Measurements from ENCODE around the gene TRIM39. TPM values are rescaled to one million over a fixed set of nuclear protein-coding genes. Genes with fewer than 3 reads are reported as not detected.

TRIM39 gene
- total RNA-seq, 1 donor from 2014 or later = 21.6 TPM

DNA sequence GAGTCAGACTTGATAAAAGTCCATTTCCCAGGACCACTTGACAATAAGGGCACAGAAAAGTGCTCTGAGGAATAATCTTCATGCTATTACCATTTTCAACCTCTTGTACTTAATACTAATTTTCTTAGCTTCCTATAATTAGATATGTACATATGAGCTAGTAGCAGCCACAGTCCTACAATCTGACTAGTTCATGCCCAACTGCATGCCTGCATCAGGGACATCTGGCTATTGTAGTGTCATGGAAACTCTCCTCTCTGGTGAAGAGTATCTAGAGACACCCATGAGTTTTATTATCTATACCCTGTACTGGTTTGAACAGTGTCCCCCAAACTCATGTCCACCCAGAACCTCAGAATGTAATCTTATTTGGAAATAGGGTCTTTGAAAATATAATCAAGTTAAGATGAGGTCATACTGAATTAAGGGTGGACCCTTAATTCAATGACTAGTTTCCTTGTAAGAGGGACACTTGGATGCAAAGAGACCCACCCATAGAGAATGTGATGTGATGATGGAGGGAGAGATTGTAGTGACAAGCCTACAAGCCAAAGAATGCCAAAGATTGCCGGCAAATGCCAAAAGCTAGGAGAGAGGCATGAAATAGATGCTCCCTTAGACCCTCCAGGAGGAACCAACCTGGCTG lies 13.9 kb upstream of the TRIM39 start:
- Mint-ChIP-seq H3K4me3 (no peak overlapping the region), H3K27me3 (no peaks in the 10 kb centered on the region), H3K27ac (no peak overlapping the region), H3K4me1 (peaks cover 21% of the 10 kb centered on the region), H3K9me3 (no peaks in the 10 kb centered on the region), H3K36me3 (ENCODE audit: low read depth) (peaks cover 68% of the 10 kb centered on the region)
- ATAC-seq (ENCODE audit: low read depth) = no peak
- CTCF ChIA-PET = no interaction called here
- DNase-seq = no peak
- TF ChIP-seq, protein P1, sequence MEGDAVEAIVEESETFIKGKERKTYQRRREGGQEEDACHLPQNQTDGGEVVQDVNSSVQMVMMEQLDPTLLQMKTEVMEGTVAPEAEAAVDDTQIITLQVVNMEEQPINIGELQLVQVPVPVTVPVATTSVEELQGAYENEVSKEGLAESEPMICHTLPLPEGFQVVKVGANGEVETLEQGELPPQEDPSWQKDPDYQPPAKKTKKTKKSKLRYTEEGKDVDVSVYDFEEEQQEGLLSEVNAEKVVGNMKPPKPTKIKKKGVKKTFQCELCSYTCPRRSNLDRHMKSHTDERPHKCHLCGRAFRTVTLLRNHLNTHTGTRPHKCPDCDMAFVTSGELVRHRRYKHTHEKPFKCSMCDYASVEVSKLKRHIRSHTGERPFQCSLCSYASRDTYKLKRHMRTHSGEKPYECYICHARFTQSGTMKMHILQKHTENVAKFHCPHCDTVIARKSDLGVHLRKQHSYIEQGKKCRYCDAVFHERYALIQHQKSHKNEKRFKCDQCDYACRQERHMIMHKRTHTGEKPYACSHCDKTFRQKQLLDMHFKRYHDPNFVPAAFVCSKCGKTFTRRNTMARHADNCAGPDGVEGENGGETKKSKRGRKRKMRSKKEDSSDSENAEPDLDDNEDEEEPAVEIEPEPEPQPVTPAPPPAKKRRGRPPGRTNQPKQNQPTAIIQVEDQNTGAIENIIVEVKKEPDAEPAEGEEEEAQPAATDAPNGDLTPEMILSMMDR (IDR thresholded peaks at IDR 0.05) = no peak
- intact Hi-C loops (cut with micrococcal nuclease) = no loop called here
- POLR2A ChIA-PET = interaction anchor here (0.6 kb wide), 1 partner anchor 10 kb away, joined by 15 read pairs; no protein-coding TSS in a partner anchor

DNA sequence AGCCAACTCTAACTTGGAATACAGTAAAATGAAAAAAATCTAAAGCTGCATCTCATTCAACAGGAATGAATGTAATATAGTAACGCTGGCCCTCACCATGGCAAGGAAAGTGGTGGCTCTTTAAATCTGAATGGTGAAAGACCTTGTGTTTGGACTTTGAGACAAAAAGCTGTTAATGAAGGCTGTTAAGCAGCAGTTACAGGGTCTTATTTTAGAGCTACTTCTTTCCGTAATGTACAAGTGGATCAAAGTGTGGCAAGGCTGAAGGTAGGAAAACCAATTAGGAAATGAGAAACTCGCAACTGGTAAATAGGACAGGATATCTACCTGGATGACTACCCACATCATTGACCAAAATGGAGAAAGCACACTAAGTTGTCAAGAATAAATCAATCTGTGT lies 11.6 kb upstream of the TRIM39 start:
- no peak for DNase-seq
- intact Hi-C loops (cut with micrococcal nuclease) = no loop called here
- POLR2A ChIA-PET = no interaction called here
- H3K27ac Mint-ChIP-seq = no peak overlapping the region
- no peak overlapping the region for H3K4me3 Mint-ChIP-seq
- TF ChIP-seq, protein P1 (IDR thresholded peaks at IDR 0.05) = no peak
- H3K4me1 Mint-ChIP-seq = peaks cover 35% of the 10 kb centered on the region
- CTCF ChIA-PET = no interaction called here
- ATAC-seq (ENCODE audit: low read depth) = no peak
- H3K27me3 Mint-ChIP-seq = no peaks in the 10 kb centered on the region
- H3K9me3 Mint-ChIP-seq = no peaks in the 10 kb centered on the region
- H3K36me3 Mint-ChIP-seq (ENCODE audit: low read depth) = peaks cover 60% of the 10 kb centered on the region

DNA sequence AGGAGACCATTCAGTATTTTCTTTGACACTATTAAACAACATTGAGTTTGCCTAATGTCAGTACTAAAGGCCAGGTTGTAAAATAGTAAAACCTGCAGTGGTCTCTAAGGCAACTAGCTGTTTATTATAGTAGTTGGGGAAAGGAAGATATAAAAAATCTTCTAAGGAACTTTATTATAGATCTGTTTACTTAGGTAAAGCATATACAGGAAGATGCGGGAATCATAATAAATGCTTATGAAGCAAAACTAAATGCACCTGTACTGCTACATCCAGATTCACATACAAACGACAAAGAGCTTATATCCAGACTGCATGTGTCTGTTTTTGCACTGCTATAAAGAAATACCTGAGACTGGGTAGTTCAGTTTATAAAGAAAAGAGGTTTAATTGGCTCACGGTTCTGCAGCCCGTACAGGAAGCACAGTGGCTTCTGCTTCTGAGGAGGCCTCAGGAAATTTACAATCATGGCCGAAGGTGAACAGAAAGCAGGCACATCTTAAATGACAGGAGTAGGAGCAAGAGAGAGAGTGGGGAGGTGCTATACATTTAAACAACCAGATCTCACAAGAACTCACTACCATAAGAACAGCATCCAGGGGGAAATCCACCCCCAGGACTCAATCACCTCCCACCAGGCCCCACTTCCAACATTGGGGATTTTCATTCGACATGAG lies 8.7 kb upstream of the TRIM39 start:
- Mint-ChIP-seq H3K9me3 (no peaks in the 10 kb centered on the region), H3K4me1 (peaks cover 51% of the 10 kb centered on the region), H3K27me3 (no peaks in the 10 kb centered on the region), H3K4me3 (no peak overlapping the region), H3K36me3 (ENCODE audit: low read depth) (peaks cover 53% of the 10 kb centered on the region), H3K27ac (no peak overlapping the region)
- ChIA-PET CTCF (no interaction called here), POLR2A (interaction anchor here (1.6 to 2.3 kb wide), 2 partner anchors 8 to 105 kb away, joined by 3 to 11 read pairs; partner anchors contain the start of genes TRIM26 and TRIM39)
- DNase-seq = no peak
- intact Hi-C loops (cut with micrococcal nuclease) = no loop called here
- TF ChIP-seq, protein P1 (IDR thresholded peaks at IDR 0.05) = no peak
- no peak for ATAC-seq (ENCODE audit: low read depth)

DNA sequence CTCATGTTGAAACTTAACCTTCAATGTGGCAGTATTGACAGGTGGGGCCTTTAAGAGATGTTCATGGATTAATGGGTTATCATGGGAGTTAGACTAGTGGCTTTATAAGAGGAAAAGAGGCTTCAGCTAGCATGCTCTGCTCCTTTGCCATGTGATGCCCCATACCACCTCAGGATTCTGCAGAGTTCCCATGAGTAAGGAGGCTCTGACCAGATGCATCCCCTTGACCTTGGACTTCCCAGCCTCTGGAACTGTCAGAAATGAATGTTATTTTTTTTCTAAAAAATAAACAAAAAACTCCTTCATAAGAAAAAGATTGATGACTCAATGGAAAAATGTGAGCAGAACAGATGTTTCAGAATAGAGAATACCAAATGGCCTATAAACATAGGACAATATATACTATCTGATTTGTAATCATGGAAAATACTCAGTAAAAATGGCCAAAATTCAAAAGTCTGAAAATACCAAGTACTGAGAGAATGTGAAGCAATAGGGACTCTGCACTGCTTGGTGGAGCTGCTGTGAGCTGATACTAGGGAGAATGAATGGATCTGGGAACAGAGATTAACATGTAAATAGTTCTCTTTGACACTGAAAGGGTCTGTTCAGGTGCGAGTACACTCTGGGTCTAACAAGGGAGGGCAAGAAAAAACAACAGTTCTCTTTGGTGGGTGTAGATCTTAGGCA lies 7.4 kb upstream of the TRIM39 start:
- H3K36me3 Mint-ChIP-seq (ENCODE audit: low read depth) = peaks cover 42% of the 10 kb centered on the region
- ChIA-PET POLR2A (no interaction called here), CTCF (no interaction called here)
- H3K4me1 Mint-ChIP-seq = peaks cover 58% of the 10 kb centered on the region
- ATAC-seq (ENCODE audit: low read depth) = no peak
- no peak overlapping the region for H3K27ac Mint-ChIP-seq
- TF ChIP-seq, protein P1 (IDR thresholded peaks at IDR 0.05) = no peak
- intact Hi-C loops (cut with micrococcal nuclease) = no loop called here
- no peak for DNase-seq
- no peak overlapping the region for H3K4me3 Mint-ChIP-seq
- H3K9me3 Mint-ChIP-seq = no peaks in the 10 kb centered on the region
- H3K27me3 Mint-ChIP-seq = no peaks in the 10 kb centered on the region

DNA sequence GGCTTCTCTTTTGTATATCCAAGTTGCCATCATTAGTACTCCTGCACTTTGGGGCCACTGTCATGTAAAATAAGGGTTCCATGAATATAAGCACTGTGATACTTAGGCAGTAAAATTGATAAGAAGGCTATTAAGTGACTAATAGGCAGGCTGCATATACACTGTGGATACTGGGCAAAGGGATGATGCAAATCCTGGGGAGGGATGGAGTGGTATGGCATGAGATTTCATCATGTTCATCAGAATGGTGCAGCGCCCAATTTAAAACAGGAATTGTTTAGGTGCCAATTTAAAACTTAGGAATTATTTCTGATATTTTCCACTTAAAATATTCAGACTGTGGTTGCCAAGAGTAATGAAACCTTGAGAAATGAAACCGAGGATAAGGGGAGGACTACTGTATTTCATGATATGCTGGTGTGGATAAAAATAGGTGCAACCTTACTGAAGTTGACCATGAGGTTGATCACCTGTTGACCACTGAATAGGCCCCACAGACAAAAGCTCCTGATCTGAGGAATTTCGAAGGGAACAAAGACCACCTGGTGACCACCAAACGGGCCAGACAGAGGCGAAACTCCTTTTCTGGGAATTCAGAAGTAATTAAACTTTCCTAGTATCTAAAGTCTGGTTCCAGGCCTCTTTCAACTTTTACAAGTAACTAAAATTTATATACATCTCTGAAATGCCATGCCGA lies 4.9 kb upstream of the TRIM39 start:
- Mint-ChIP-seq H3K36me3 (ENCODE audit: low read depth) (peaks cover 33% of the 10 kb centered on the region), H3K27ac (no peak overlapping the region), H3K9me3 (no peaks in the 10 kb centered on the region), H3K4me1 (peaks cover 74% of the 10 kb centered on the region), H3K27me3 (no peaks in the 10 kb centered on the region), H3K4me3 (no peak overlapping the region)
- CTCF ChIA-PET = no interaction called here
- intact Hi-C loops (cut with micrococcal nuclease) = no loop called here
- no peak for ATAC-seq (ENCODE audit: low read depth)
- TF ChIP-seq, protein P1 (IDR thresholded peaks at IDR 0.05) = no peak
- POLR2A ChIA-PET = no interaction called here
- no peak for DNase-seq

All from activated B cell treated with CpG ODN at 0.5 μM for 24 hours (primary cell).